ENCODE results near the gene DOK7.

DNA sequence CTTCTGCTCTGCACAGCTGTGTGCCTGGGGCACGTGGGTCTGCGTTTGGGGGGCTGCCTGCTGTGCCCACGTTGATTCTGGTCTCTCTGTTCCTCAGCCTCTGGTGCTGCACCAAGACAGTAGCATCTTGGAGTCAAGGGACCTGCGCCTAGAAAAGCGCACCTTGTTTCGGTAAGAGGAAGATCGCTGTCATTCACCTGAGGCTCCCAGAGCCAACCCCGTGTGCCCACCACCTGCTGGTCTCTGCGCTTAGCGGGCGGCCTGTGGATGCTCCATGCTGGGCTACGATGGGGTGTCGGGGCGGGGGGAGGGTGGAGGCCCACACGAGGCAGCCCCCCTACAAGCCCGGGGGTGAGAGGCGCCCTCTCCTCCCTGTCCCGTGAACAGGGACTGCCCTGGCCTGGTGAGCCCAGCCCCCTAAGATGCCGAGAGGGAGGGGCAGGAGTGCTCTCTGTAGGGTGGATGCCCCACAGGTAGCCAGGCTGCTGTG is 40.3 kb upstream of the DOK7 start:
- TF ChIP-seq, protein P1, sequence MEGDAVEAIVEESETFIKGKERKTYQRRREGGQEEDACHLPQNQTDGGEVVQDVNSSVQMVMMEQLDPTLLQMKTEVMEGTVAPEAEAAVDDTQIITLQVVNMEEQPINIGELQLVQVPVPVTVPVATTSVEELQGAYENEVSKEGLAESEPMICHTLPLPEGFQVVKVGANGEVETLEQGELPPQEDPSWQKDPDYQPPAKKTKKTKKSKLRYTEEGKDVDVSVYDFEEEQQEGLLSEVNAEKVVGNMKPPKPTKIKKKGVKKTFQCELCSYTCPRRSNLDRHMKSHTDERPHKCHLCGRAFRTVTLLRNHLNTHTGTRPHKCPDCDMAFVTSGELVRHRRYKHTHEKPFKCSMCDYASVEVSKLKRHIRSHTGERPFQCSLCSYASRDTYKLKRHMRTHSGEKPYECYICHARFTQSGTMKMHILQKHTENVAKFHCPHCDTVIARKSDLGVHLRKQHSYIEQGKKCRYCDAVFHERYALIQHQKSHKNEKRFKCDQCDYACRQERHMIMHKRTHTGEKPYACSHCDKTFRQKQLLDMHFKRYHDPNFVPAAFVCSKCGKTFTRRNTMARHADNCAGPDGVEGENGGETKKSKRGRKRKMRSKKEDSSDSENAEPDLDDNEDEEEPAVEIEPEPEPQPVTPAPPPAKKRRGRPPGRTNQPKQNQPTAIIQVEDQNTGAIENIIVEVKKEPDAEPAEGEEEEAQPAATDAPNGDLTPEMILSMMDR (conservative IDR thresholded peaks at IDR 0.05; ENCODE audit: low read depth, low read length), result no peak
- TF ChIP-seq EZH2 (IDR thresholded peaks at IDR 0.05; ENCODE audit: borderline replicate concordance, low read depth, low read length, poor library complexity, severe bottlenecking), result no peak

Measured in A673 (cell line).